GM18858 (cell line): ENCODE data around the gene NPR2.

Source experiments
- ATAC-seq: cut with Tn5 transposase; IDR thresholded peaks from one replicate; pipeline ENCODE4 v1.9.1; 2021; ENCODE audit not compliant: unreplicated experiment

The NPR2 gene

DNA sequence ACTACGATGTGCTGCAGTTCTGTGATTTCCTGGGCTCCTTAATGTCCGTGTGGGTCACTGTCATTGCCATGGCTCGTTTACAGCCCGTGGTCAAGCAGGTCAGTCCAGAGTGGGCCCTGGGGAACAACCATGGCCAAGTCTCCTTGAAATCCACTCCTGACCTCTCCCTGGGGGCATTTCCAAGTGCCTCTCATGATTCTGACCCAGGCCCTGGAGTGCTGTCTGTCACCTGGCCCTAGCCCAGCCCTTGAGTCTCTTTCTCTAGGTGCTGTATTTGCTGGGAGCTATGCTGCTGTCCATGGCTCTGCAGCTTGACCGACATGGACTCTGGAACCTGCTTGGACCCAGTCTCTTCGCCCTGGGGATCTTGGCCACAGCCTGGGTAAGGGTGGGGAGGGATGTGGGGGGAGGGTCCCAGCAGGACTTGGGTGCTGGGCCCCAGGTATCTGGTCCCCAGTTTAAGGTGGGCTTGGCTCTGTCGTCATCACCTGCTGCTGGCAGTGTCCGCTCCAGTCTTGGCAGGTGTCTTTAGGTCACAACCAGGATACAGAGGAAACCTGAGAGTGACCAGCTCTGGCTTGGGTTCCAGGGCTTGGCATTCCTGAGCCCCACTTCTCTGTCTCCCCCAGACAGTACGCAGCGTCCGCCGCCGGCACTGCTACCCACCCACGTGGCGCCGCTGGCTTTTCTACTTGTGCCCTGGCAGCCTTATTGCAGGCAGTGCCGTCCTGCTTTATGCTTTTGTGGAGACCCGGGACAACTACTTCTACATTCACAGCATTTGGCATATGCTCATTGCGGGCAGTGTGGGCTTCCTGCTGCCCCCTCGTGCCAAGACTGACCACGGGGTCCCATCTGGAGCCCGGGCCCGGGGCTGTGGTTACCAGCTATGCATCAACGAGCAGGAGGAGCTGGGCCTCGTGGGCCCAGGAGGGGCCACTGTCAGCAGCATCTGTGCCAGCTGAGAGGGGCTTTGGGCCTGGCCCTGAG is 61.8 kb downstream of the NPR2 start:
- no peak for ATAC-seq

DNA sequence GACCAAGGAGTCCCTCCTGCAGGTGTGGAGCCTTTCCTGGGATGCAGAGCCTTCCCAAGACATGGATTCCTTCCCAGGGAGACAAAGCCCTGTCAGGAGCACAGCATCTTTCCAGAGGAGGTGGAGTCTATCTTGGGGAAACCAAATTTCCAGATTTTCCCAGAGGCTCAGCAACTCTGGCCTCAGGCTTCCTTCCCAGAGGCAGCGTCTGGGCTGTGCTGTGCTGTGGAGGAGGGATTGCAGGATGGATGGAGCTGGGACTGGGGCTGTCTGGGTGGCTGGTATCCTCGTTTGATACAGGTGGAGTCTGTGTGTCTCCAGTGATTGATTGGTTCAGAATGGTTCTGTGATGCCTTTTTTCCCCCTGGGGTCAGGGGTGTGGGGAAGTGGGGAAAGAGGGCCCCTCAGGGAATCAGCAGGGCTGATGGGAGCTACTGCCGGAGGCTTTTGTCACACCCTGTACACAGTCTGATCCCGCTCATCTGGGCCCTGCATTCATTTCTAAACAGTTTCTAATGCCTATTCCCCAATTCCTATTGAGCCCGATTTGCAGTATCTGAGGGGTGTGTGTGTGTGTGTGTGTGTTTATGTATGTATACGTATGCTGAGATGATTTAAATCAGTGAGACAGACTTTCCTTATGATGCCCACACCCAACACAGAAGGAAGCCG is 62.8 kb downstream of the NPR2 start:
- ATAC-seq, result no peak

DNA sequence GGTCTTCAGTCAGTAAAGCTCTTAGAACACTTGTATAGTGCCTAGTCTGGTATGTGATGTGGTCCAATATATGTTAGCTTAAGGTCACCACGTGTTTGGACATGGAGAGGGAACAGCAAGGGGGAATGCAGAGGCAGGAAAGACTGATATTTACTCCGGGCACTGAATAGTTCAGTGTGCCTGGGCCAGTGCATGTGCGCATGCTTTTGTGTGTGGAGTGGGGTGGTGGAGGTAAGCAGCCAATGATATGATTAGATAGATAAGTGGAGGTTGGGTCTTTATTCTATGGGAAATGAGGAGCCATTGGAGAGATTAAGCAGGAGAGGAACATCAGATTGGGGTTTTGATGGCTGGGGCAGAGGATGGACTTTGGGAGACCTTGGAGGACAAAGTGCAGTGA is 64.8 kb downstream of the NPR2 start:
- no peak for ATAC-seq

DNA sequence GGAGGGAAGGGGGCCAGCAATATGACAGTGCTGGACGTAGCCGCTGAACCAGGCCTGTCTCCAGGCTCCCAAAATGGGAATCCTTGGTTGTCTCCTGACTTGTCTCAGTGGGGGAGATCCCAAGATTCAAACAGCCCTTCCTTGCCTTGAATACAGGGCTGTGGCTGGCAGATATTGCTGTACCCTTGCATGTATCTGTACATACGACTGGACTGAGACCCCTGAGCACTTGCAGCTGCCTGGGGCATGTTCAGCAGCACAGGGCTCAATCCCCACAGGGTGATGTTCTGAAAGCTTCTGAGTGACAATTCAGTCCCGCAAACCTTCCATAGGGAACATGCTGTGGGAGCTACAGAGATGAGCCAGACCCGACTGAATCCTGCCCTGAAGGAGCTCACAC is 65.5 kb downstream of the NPR2 start:
- no peak for ATAC-seq

DNA sequence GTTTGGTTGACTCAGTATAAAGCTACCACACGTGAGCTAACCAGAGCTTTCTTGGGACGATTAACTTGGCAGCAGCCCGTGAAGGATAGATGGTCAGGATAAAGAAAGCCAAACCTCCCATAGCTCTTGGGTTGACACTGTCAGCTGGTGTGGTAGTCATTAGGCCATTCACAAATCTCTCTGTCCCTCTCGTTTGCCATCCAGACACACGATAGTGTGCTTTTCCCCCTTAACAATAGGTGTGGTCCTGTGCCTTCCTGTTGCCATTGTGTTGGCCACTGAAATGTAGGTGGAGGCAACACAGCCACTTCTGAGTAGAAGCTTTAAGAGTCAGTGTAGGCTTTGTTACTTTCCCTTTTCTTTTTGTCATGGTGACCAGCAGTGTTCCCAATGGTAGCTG is 67.1 kb downstream of the NPR2 start:
- ATAC-seq, result no peak
